Smooth muscle cell (in vitro differentiated cells): ENCODE measurements around the gene SPRR5. TPM values are rescaled to one million over a fixed set of nuclear protein-coding genes. Genes with fewer than 3 reads are reported as not detected.

Experiments used
- DNase-seq: peaks from one replicate; lab custom pipeline; 2025; ENCODE audit not compliant: unreplicated experiment; lab: John Stamatoyannopoulos, UW
- H2AFZ ChIP-seq: fragments of 200-600 bp; sonication (generic); 2 replicates; pipeline ENCODE4 v1.6.0; 2016; ENCODE audit warnings: antibody characterized with exemption, low read depth, mild to moderate bottlenecking
- H3F3A ChIP-seq: fragments of 200-600 bp; sonication (generic); 2 replicates; pipeline ENCODE4 v1.6.0; 2017; ENCODE audit warnings: antibody characterized with exemption, low read depth
- H3K27ac ChIP-seq: fragments of 200-600 bp; sonication (generic); 2 replicates; pipeline ENCODE4 v1.5.1; 2016; ENCODE audit warnings: low read depth, mild to moderate bottlenecking
- H3K27me3 ChIP-seq: fragments of 200-600 bp; sonication (generic); 2 replicates; pipeline ENCODE4 v1.6.1; 2016; ENCODE audit warnings: low read depth, mild to moderate bottlenecking
- H3K36me3 ChIP-seq: fragments of 200-600 bp; sonication (generic); 2 replicates; pipeline ENCODE4 v1.5.1; 2016; ENCODE audit warnings: low read depth
- H3K4me1 ChIP-seq: fragments of 200-600 bp; sonication (generic); 2 replicates; pipeline ENCODE4 v1.5.1; 2016; ENCODE audit warnings: low read depth
- H3K4me2 ChIP-seq: fragments of 200-600 bp; sonication (generic); 2 replicates; pipeline ENCODE4 v1.6.0; 2016; ENCODE audit warnings: mild to moderate bottlenecking
- H3K4me3 ChIP-seq: fragments of 200-600 bp; sonication (generic); 2 replicates; pipeline ENCODE4 v1.5.1; 2016; ENCODE audit warnings: mild to moderate bottlenecking
- H3K79me2 ChIP-seq: fragments of 200-600 bp; sonication (generic); 2 replicates; pipeline ENCODE4 v1.6.0; 2016; ENCODE audit warnings: low read depth, mild to moderate bottlenecking
- H3K9ac ChIP-seq: fragments of 200-600 bp; sonication (generic); 2 replicates; pipeline ENCODE4 v1.6.0; 2016; ENCODE audit warnings: low read depth
- H3K9me3 ChIP-seq: fragments of 200-600 bp; sonication (generic); replicated peaks from 2 replicates; pipeline ENCODE4 v1.5.1; 2016; ENCODE audit warnings: low read depth
- H4K20me1 ChIP-seq: fragments of 200-600 bp; sonication (generic); 2 replicates; pipeline ENCODE4 v1.6.0; 2016; ENCODE audit warnings: low read depth
- CTCF ChIP-seq: fragments of 200-600 bp; sonication (generic); IDR thresholded peaks from 2 replicates; pipeline ENCODE4 v1.5.1; 2017; ENCODE audit warnings: borderline replicate concordance, mild to moderate bottlenecking, antibody characterized with exemption; ENCODE audit not compliant: insufficient read depth, poor library complexity, severe bottlenecking
- WGBS: methylation state at CpG from one replicate; pipeline ENCODE4 v1.1.7; 2016; ENCODE audit warnings: low lambda C conversion rate; 5-methylcytosine and 5-hydroxymethylcytosine counted together
- polyA plus RNA-seq: library from polyadenylated mRNA; unstranded; fragments of >200 nt; fragmentation: Nextera tagmentation; extraction: Ambion mirVana; gene quantifications from 2 replicates; pipeline ENCODE4 v1.2.1, GENCODE V29; 2016
- total RNA-seq: library from RNA; depleted of rRNA; stranded (reverse); fragments of >200 nt; gene quantifications from 2 replicates; pipeline ENCODE4 v1.2.3, GENCODE V29; 2014

Gene SPRR5
- total and polyA plus RNA-seq, 2 experiments from 2014 or later = 3.2 TPM; not detected in 1

- TF ChIP-seq CTCF = no peak
- 65% methylated on average over 1 of the region's 1 CpG for WGBS
- no peaks in the 10 kb centered on the region for H3F3A ChIP-seq
Observed at GRCh38 chr1:152940614-152941013, 6.4 kb upstream of the SPRR5 start.

GRCh38 chr1:152941037-152941711 lies 5.8 kb upstream of the SPRR5 start:
- H3K9ac ChIP-seq = no peak overlapping the region
- H3F3A ChIP-seq = no peaks in the 10 kb centered on the region
- H3K27ac ChIP-seq = no peak overlapping the region
- no peak for DNase-seq
- H3K4me2 ChIP-seq = no peak overlapping the region
- no peak overlapping the region for H3K4me3 ChIP-seq
- TF ChIP-seq CTCF = no peak
- WGBS = 65% methylated on average over 8 of the region's 8 CpGs
- H3K4me1 ChIP-seq = no peaks in the 10 kb centered on the region
- no peak overlapping the region for H2AFZ ChIP-seq
- H3K36me3 ChIP-seq = no peaks in the 10 kb centered on the region
- H3K9me3 ChIP-seq = no peaks in the 10 kb centered on the region
- no peaks in the 10 kb centered on the region for H3K79me2 ChIP-seq
- no peaks in the 10 kb centered on the region for H3K27me3 ChIP-seq
- H4K20me1 ChIP-seq = no peaks in the 10 kb centered on the region

More at GRCh38 chr1:152940614-152941013, 6.4 kb upstream of the SPRR5 start:
- Histone ChIP-seq H3K4me3 (no peak overlapping the region), H3K4me1 (no peaks in the 10 kb centered on the region), H3K79me2 (no peaks in the 10 kb centered on the region), H3K4me2 (no peak overlapping the region), H3K27me3 (no peaks in the 10 kb centered on the region), H2AFZ (no peak overlapping the region), H3K27ac (no peak overlapping the region), H4K20me1 (no peaks in the 10 kb centered on the region), H3K9ac (no peak overlapping the region), H3K9me3 (no peaks in the 10 kb centered on the region), H3K36me3 (no peaks in the 10 kb centered on the region)
- no peak for DNase-seq

DNA sequence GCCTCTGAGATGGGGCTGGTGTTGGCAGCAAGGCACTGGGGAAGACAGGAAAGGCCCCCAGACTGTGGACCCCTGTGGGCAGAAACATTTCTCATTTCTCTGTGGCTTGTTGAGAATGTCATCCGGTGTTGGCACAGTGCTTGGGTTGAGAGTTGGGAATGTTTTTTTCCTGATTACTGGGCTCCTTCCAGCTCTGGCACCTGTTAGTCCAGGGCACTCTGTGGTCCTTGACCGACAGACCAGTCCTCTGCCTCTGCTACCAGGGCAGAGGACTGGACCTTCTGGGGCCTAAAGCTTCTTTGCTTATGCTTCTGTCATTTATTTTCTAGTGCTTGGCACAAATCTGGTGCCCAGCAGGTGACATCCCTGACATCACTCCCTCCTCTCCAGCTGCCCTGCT lies 4.8 kb upstream of the SPRR5 start:
- H2AFZ ChIP-seq = no peak overlapping the region
- no peak for TF ChIP-seq CTCF
- no peak overlapping the region for H3K4me2 ChIP-seq
- no peak overlapping the region for H3K4me3 ChIP-seq
- H3K79me2 ChIP-seq = no peaks in the 10 kb centered on the region
- H3K9ac ChIP-seq = no peak overlapping the region
- H4K20me1 ChIP-seq = no peaks in the 10 kb centered on the region
- DNase-seq = no peak
- no peaks in the 10 kb centered on the region for H3K4me1 ChIP-seq
- no peaks in the 10 kb centered on the region for H3K36me3 ChIP-seq
- no peaks in the 10 kb centered on the region for H3K9me3 ChIP-seq
- H3K27ac ChIP-seq = no peak overlapping the region
- no peaks in the 10 kb centered on the region for H3F3A ChIP-seq
- H3K27me3 ChIP-seq = no peaks in the 10 kb centered on the region
- 51% methylated on average over 2 of the region's 2 CpGs for WGBS

DNA sequence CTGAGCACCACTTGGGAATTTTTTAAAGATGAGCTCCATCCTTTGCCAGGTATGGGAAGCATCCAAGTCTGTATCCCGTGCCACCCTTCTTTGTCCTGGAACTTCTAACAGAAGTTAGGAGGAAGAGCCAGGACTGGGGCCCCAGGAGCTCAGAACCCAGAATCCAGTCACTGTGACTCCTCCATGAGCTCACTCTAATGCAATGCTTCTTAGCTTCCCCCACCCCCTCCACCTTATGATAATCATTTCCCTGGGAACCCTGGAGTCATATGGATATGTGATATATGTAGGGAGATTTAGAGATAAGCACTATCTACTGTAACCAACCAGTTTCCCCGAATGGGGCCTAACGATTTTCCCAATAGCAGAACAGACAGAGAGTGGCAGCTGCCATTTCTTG lies 758 bp upstream of the SPRR5 start:
- H3K36me3 ChIP-seq = no peaks in the 10 kb centered on the region
- no peaks in the 10 kb centered on the region for H3F3A ChIP-seq
- H3K27me3 ChIP-seq = no peaks in the 10 kb centered on the region
- 55% methylated on average over 3 of the region's 3 CpGs for WGBS
- H3K4me1 ChIP-seq = no peaks in the 10 kb centered on the region
- H3K27ac ChIP-seq = no peak overlapping the region
- no peaks in the 10 kb centered on the region for H4K20me1 ChIP-seq
- H2AFZ ChIP-seq = no peak overlapping the region
- H3K9me3 ChIP-seq = peaks cover 4% of the 10 kb centered on the region
- no peak for DNase-seq
- H3K4me3 ChIP-seq = no peak overlapping the region
- TF ChIP-seq CTCF = no peak
- H3K9ac ChIP-seq = no peak overlapping the region
- no peaks in the 10 kb centered on the region for H3K79me2 ChIP-seq
- H3K4me2 ChIP-seq = no peak overlapping the region
